Bone marrow (tissue), 2 donors: ENCODE measurements around the gene TAF4.

Experiments used
- DNase-seq, 2 donors: peaks; one replicate each; lab custom pipeline; 2025; lab: John Stamatoyannopoulos, UW

The TAF4 gene

GRCh38 chr20:62019881-62020492 is 45.7 kb downstream of the TAF4 start:
- DNase-seq: no peak

- DNase-seq: no peak
These were observed 46.4 kb downstream of the TAF4 start for GRCh38 chr20:62019144-62019805.

GRCh38 chr20:62018437-62019143 is 47.1 kb downstream of the TAF4 start:
- no peak for DNase-seq

GRCh38 chr20:62015540-62016288 is 50.0 kb downstream of the TAF4 start:
- DNase-seq: no peak

GRCh38 chr20:62014889-62015537 is 50.7 kb downstream of the TAF4 start:
- no peak for DNase-seq

GRCh38 chr20:62014488-62014775 is 51.2 kb downstream of the TAF4 start:
- no peak for DNase-seq

- no peak for DNase-seq
These were observed 53.0 kb downstream of the TAF4 start for GRCh38 chr20:62012631-62013030.

GRCh38 chr20:62011938-62012534 is 53.6 kb downstream of the TAF4 start:
- DNase-seq: no peak

- no peak for DNase-seq
These were observed 54.3 kb downstream of the TAF4 start for GRCh38 chr20:62011403-62011790.

GRCh38 chr20:62010551-62011402 is 54.9 kb downstream of the TAF4 start:
- DNase-seq: peak in 1 of 2 donors; percentile 31

GRCh38 chr20:62009869-62010445 is 55.7 kb downstream of the TAF4 start:
- DNase-seq: no peak

GRCh38 chr20:62009322-62009721 is 56.4 kb downstream of the TAF4 start:
- DNase-seq: no peak

GRCh38 chr20:62008643-62009183 is 57.0 kb downstream of the TAF4 start:
- no peak for DNase-seq

GRCh38 chr20:62007127-62007647 is 58.5 kb downstream of the TAF4 start:
- DNase-seq: no peak

- no peak for DNase-seq
These were observed 59.2 kb downstream of the TAF4 start for GRCh38 chr20:62006482-62006881.

GRCh38 chr20:62004614-62005013 is 61.1 kb downstream of the TAF4 start:
- no peak for DNase-seq

GRCh38 chr20:62003567-62004405 is 61.9 kb downstream of the TAF4 start:
- no peak for DNase-seq

- no peak for DNase-seq
These were observed 62.7 kb downstream of the TAF4 start for GRCh38 chr20:62002882-62003480.
